Measurements from ENCODE around the gene NBEAL2.
A peak's percentile ranks its signal among the peaks of the same experiment; 100 is the strongest.
"Not testable (repeated sequence)": the region's sequence is repeated elsewhere in the genome, so short reads cannot be mapped to it uniquely, and the experiment has no call there.

NBEAL2 gene

GRCh38 chr3:46962427-46962826, 17.0 kb upstream of the NBEAL2 start:
- DNase-seq, result no peak

- no peak for DNase-seq
Measured at GRCh38 chr3:46962990-46963389, 16.5 kb upstream of the NBEAL2 start.

GRCh38 chr3:46964038-46964590, 15.4 kb upstream of the NBEAL2 start:
- DNase-seq, result not testable (repeated sequence)

GRCh38 chr3:46965151-46965550, 14.3 kb upstream of the NBEAL2 start:
- no peak for DNase-seq

- DNase-seq, result no peak
Measured at GRCh38 chr3:46966811-46967210, 12.7 kb upstream of the NBEAL2 start.

GRCh38 chr3:46968783-46969428, 10.6 kb upstream of the NBEAL2 start:
- no peak for DNase-seq

GRCh38 chr3:46970391-46971091, 8.9 kb upstream of the NBEAL2 start:
- no peak for DNase-seq

- DNase-seq, result no peak
Measured at GRCh38 chr3:46971151-46971550, 8.3 kb upstream of the NBEAL2 start.

GRCh38 chr3:46971742-46972141, 7.7 kb upstream of the NBEAL2 start:
- DNase-seq, result no peak

- DNase-seq, result no peak
Measured at GRCh38 chr3:46972396-46972795, 7.1 kb upstream of the NBEAL2 start.

- no peak for DNase-seq
Measured at GRCh38 chr3:46974421-46975171, 4.9 kb upstream of the NBEAL2 start.

GRCh38 chr3:46976326-46977190, 2.9 kb upstream of the NBEAL2 start, which contains the start of gene CCDC12:
CCDC12 (minus strand) TSS chr3:46976745; CDS start chr3:46976732, 13 bp downstream.
- DNase-seq, result peak; percentile 80 to 81

- no peak for DNase-seq
Measured at GRCh38 chr3:46977811-46978195, 1.7 kb upstream of the NBEAL2 start.

GRCh38 chr3:46978381-46978780, 1.1 kb upstream of the NBEAL2 start:
- no peak for DNase-seq

GRCh38 chr3:46979958-46980497, 562 bp downstream of the NBEAL2 start:
- no peak for DNase-seq

GRCh38 chr3:46981932-46982471, 2.5 kb downstream of the NBEAL2 start:
- DNase-seq, result no peak

GRCh38 chr3:46982546-46982945, 3.1 kb downstream of the NBEAL2 start:
- DNase-seq, result no peak

GRCh38 chr3:46984591-46985459, 5.4 kb downstream of the NBEAL2 start:
- DNase-seq, result no peak

GRCh38 chr3:46985588-46985987, 6.1 kb downstream of the NBEAL2 start:
- no peak for DNase-seq

- no peak for DNase-seq
Measured at GRCh38 chr3:46986055-46986730, 6.7 kb downstream of the NBEAL2 start.

All from stimulated activated CD4-positive, alpha-beta T cell treated with anti-CD3 and anti-CD28 coated beads, Interleukin-2, amount 100 ng/mL, for 48 hours (primary cell).